ENCODE measurements around the gene CLPTM1L.
"Not testable (repeated sequence)": the region's sequence is repeated elsewhere in the genome, so short reads cannot be mapped to it uniquely, and the experiment has no call there.

Gene CLPTM1L

DNA sequence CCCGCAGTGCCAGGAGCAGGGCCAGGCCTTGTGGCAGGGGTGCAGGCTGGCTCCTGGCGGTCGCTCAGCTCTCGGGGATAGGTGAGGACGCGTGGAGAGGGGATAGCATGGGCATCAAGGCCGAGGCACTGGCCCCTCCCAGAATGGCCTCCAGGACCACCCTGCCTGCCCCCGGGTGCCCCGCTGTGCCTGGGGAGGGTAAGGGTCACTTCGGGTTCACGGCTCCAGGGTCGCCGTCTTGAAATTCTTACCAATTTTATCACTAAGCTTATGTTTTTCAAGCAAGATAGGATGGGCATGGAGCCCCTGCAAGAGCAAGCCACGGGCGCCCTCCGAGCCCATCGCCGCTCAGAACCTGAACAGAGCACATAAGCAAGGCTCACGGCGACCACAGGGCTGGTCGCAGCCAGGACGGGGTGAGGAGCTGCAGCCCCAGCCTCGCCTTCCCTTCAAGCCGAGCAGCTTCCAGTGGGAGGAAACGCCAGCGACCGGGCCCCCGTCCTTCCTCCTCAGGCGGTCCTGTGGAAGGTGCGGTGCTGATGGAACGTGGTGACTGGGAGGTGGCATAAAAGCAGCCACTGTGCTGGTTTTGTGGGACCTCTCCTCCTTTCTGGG, 14.2 kb upstream of the CLPTM1L start:
- DNase-seq: no peak

- DNase-seq: no peak
Measured at GRCh38 chr5:1358726-1359025, 13.8 kb upstream of the CLPTM1L start.

DNA sequence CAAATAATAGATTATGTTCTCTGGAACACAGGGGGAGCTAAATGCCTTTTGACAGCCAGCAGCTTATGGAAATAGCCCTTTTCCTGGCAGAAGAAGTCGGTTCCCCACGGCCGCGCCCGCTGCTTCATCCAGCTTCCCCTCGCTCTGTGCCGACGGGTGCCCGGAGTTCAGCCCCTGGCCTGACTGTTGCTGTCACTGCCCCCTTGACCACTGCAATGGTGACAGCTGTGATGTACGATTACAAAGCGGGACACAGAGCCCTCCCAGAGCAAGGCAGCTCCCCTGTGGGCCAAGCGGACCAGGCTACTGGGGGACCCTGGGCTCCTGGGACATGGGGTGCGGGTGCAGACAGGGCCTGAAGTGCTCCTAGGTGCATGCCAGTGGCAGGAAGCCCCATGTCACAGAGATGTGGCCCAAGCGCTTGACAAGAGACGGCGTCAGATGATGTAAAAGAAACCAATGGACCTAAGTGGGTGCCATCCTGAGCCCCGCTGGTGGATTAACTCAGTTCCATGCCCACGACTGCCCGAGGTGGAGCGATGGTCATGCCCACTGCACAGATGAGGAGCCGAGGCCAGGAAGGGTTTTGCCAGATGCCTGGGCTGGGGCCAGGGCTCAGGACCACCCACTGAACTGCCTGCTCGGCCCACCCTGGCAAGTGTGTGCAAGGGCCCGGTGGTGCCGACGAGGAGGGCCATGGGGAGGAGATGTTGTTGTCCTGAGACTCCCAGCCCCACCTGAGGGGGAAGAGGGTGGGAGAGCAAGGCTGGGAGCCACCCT, 13.2 kb upstream of the CLPTM1L start:
- no peak for DNase-seq

- no peak for DNase-seq
Measured at GRCh38 chr5:1356873-1357787, 12.2 kb upstream of the CLPTM1L start.

- no peak for DNase-seq
Measured at GRCh38 chr5:1354576-1354975, 9.7 kb upstream of the CLPTM1L start.

- DNase-seq: no peak
Measured at GRCh38 chr5:1352231-1353219, 7.6 kb upstream of the CLPTM1L start.

DNA sequence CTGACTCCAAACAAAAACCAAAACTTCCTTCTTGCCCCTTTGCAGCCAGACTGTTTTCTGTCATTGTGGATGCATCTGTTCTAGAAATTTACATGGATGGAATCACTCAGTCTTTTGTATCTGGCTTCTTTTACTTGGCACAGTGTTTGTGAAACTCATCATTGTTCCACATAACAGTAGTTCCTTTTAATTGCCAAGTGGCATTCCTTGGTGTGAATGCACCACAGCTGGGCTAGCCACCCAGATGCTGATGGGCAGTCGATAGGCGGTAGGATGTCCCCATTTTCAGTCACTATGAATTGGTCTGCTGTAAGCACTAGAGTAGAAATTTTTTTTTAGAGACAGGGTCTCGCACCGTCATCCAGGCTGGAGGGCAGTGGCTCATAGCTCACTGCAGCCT, 6.3 kb upstream of the CLPTM1L start:
- DNase-seq: no peak

DNA sequence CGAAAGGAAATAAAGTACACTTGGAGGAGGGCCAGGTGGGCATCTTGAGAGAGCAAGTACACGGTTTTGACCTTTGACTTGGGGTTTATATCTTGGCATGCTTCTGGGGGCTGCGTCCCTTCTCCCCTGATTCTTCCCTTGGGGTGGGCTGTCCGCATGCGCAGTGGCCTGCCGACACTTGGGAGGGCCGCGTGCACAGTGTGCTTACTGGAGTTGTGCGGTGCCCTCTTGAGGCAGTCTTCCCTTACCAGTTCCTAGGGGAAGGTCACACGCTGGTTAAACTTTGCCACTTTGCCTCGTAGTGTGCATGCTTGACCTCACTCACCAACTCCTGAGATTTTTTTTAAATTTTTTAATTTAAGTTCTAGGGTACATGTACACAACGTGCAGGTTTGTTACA, 4.3 kb upstream of the CLPTM1L start:
- DNase-seq: no peak

GRCh38 chr5:1348986-1349245, 4.0 kb upstream of the CLPTM1L start:
- no peak for DNase-seq

DNA sequence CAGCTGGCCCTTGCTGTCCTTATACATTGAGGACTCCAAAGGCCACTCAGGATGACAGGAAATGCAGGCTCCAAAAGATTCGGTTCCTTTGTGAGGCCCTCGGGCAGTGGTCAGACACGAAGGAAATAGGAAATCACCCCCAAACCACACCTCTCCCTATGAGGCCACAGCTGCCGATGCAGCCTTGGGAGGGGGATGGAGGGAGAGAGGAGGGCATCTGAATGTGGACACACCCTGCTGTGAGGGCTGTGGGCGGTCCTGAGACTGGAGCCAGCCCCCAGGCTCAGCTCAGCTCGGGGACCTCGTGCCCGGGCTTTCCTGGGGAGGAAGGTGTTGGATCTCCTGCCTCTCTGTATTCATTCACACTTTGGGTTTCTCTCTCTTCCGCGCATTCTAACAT, 2.7 kb upstream of the CLPTM1L start:
- no peak for DNase-seq

DNA sequence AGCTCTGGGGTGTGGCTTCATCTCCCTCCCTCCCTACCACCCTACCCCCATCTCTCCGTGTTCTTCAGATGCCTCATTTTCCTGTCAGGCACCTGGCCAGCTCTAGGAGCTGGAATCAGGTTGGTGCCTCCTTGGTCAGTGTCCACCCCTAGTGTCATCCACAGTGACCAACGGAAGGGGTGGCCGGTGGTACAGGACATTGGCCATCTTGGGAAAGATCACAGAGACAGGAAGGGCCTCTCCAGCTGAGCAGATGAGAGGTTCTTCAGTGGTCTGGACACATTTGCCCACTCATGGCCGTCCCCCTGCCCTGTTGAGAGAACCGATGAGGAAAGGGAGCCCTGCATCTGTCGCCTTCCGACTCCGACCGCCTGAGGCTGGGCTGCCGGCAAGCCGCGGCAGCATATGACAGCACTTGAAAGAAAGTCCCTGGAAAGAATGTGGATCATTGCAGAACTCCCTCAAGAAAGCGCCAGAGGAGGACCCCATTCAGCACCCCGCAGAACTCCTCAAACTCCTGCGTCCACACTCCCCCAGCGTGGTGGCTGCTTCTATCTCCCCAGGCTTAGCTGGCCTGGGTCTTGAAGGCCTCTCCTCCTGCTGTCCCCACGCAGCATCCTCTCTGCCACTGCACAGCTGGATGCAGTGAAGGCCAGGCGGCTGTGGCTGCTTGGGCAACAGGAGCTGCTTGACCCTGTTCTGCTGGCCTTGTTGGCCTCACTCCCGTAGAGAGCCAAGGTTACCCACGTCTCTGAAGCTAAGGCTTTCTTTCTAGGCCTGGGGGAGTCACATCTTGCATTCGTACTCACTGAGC, 1.9 kb upstream of the CLPTM1L start:
- no peak for DNase-seq

DNA sequence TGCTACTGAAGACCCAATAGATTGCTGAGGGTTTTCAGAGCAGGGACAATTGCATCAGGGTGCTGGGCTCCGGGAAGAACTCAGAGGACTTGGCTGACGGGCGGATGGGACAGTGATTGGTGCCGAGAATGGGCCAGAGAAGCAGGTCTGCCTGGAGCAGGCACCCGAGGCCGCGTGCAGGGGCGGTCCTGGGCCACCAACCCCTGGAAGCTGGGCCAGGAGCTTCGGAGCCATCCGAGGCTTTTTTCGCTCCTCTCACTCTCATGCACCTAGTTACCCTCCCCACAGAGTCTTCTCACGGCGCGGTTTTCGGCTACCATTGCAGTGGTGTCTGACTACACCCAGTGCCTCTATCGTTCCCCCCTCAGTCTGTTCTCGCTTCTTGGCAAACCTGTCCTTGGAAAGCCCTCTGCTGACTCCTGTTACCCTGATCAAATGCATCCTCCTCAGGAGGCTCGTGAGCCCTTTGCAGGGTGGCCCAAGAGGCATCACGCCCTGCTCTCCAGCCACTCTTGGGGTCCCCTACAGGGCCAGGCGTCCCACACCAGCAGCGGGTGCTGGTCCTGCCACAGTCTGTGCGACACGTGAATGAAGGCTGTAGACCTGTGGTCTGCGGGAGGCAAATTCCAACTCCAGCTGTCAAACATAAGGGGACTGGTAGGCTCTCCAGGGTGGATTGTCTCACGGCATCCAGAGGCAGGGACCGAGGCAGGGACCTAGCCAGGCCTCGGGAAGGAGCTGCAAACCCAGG, 1.2 kb upstream of the CLPTM1L start:
- no peak for DNase-seq

DNA sequence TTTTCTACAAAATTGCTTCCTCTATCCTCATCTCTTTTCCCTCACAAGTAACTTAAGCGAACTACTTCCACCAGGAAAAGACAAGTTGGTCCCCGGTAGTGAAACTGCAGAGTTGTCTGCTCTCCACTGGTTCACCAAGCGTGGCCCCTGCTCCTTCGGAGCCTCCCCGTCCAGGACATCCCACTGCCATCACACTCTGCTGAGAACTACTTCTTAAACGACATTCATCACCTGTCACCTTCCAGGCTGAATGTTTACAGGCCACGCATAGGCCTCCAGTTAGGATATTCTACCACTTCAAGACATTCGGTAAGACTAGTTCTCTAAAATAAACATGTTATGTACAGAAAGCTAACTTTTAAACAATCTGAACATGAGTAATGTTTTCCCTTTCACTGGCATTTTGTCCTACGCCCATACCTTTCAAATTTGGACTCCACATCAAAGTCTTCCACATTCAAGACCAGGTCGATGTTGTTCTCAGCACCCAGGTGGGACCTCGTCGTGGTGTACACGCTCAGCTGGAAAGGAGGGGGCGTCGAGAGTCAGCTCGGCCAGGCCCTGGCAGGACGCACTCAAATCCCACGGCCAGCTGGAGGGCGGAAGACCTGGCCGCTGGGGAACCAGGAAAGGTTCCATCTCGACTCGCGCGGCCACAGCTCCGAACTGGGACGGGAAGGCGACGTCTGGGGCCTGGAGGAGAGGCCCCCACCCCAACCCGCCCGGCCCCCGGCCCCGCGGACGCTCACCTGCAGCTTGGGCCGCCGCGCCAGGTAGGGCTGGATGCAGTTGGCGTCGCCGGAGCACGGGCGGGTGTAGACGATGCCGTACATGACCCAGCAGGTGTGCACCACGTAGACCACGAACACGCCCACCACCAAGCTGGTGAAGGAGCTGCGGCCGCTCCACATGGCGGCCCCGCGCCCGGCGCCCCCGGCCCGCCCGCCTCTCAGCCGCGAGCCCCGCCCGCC, 683 bp downstream of the CLPTM1L start:
- DNase-seq: no peak

DNA sequence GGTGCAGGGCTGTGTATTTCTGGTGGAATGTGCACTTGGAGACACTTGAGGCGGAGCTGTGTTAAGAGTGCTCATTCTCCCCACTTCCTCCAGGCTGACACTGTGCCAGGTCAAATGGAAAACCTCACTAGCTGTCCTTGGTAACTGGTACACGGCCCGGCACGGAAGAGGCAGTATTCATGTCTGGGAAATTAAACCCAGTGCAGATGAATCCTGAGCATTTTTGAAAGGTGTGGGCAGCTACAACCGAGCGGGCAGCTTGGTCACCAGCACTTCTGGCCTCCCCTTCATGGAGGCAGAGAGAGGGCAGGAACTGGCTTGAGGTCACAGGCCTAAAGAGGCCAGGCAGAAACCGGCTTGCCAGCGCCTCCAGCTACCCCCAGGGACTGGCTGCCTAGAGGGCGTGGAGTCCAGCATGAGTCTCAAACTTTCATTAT, 1.6 kb downstream of the CLPTM1L start:
- no peak for DNase-seq

GRCh38 chr5:1342711-1343110, 2.2 kb downstream of the CLPTM1L start:
- not testable (repeated sequence) for DNase-seq

DNA sequence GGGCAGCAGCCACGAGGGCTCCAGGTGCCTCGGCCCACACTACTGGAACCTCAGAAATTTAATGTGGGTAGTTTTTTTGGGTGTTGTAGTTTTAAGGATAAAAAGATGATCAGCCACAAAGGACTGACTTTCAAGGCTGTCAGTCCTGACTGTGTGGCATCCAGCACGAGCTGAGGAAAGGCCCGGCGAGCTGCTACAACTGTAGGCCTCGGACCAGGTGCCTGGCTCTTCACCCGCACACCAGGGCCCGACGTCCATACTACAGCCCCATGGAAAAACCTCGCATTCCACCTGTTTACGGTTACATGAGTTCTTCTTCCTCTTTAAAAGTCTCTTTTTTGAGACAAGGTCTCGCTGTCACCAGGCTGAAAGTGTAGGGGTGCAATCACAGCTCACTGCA, 2.6 kb downstream of the CLPTM1L start:
- no peak for DNase-seq

GRCh38 chr5:1341863-1342262, 3.0 kb downstream of the CLPTM1L start:
- DNase-seq: no peak

DNA sequence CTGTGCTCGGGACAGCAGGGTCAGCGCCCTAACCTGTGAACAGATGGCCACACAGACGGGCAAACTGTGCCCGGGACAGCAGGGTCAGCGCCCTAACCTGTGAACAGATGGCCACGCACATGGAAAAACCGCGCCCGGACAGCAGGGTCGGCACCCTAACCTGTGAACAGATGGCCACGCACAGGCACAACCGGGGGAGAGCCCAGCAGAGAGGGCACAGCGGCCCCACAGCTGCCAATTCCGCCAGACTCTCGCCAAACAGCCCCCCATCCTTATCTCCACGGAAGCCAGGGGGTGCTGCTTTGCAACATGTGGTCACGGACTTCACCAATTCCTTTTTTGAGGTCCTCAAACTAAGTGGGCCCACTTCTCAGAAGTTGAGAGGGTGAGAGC, 5.1 kb downstream of the CLPTM1L start:
- not testable (repeated sequence) for DNase-seq

- not testable (repeated sequence) for DNase-seq
Measured at GRCh38 chr5:1339139-1339817, 5.6 kb downstream of the CLPTM1L start.
